GM23338 (cell line): ENCODE data around the gene ARRB1. TPM values are rescaled to one million over a fixed set of nuclear protein-coding genes. Genes with fewer than 3 reads are reported as not detected.

ENCODE experiments used
- ATAC-seq: fragments of 200-7000 bp; cut with Tn5 transposase; 3 replicates; pipeline ENCODE4 v1.9.1; 2020
- DNase-seq: peaks from one replicate; pipeline ENCODE4 v3.0.0-alpha.2; 2015; ENCODE audit warnings: low spot score
- H2AFZ ChIP-seq: fragments of 200-600 bp; sonication (generic); 2 replicates; pipeline ENCODE4 v1.8.0; 2016; ENCODE audit warnings: antibody characterized with exemption, mild to moderate bottlenecking, moderate library complexity
- H3F3A ChIP-seq: fragments of 200-600 bp; sonication (generic); replicated peaks from 2 replicates; pipeline ENCODE4 v1.8.0; 2017; ENCODE audit warnings: antibody characterized with exemption, mixed run types, low read depth
- H3K27ac ChIP-seq: fragments of 200-600 bp; sonication (generic); 2 replicates; pipeline ENCODE4 v1.6.1; 2016; ENCODE audit warnings: low read depth
- H3K27me3 ChIP-seq: fragments of 200-600 bp; sonication (generic); 2 replicates; pipeline ENCODE4 v1.8.0; 2016; ENCODE audit warnings: mild to moderate bottlenecking, mixed run types, moderate library complexity; ENCODE audit not compliant: insufficient read depth
- H3K36me3 ChIP-seq: fragments of 200-600 bp; sonication (generic); 2 replicates; pipeline ENCODE4 v1.8.0; 2016; ENCODE audit warnings: mild to moderate bottlenecking; ENCODE audit not compliant: insufficient read depth
- H3K4me1 ChIP-seq: fragments of 200-600 bp; sonication (generic); 2 replicates; pipeline ENCODE4 v1.8.0; 2016; ENCODE audit warnings: mild to moderate bottlenecking, moderate library complexity; ENCODE audit not compliant: insufficient read depth
- H3K4me2 ChIP-seq: fragments of 200-600 bp; sonication (generic); 2 replicates; pipeline ENCODE4 v1.7.1; 2017; ENCODE audit warnings: mixed run types
- H3K4me3 ChIP-seq: fragments of 200-600 bp; sonication (generic); 2 replicates; pipeline ENCODE4 v1.6.1; 2016; ENCODE audit warnings: mixed run types
- H3K79me2 ChIP-seq: fragments of 200-600 bp; sonication (generic); replicated peaks from 2 replicates; pipeline ENCODE4 v1.8.0; 2017; ENCODE audit warnings: mild to moderate bottlenecking; ENCODE audit not compliant: insufficient read depth
- H3K9me2 ChIP-seq: fragments of 200-600 bp; sonication (generic); 2 replicates; pipeline ENCODE4 v1.8.0; 2017; ENCODE audit not compliant: insufficient read depth
- H4K20me1 ChIP-seq: fragments of 200-600 bp; sonication (generic); replicated peaks from 2 replicates; pipeline ENCODE4 v1.8.0; 2017; ENCODE audit warnings: mild to moderate bottlenecking; ENCODE audit not compliant: insufficient read depth
- H3K27ac Mint-ChIP-seq: 2 replicates; pipeline ENCODE4 v1.8.0; 2020; ENCODE audit warnings: inconsistent platforms, mild to moderate bottlenecking, moderate library complexity, mixed read lengths
- H3K27me3 Mint-ChIP-seq: 3 replicates; pipeline ENCODE4 v1.8.0; 2022; ENCODE audit warnings: low read depth, mild to moderate bottlenecking, moderate library complexity, mixed read lengths, inconsistent platforms; ENCODE audit not compliant: insufficient read depth, poor library complexity
- H3K36me3 Mint-ChIP-seq: 3 replicates; pipeline ENCODE4 v1.8.0; 2021; ENCODE audit warnings: low read depth, mild to moderate bottlenecking, inconsistent platforms, moderate library complexity, mixed read lengths
- H3K4me1 Mint-ChIP-seq: 3 replicates; pipeline ENCODE4 v1.8.0; 2020; ENCODE audit warnings: mild to moderate bottlenecking, inconsistent platforms, mixed read lengths
- H3K4me3 Mint-ChIP-seq: 3 replicates; pipeline ENCODE4 v1.8.0; 2021; ENCODE audit warnings: moderate library complexity, mild to moderate bottlenecking, inconsistent platforms, mixed read lengths
- H3K9me3 Mint-ChIP-seq: 3 replicates; pipeline ENCODE4 v1.8.0; 2020; ENCODE audit warnings: moderate library complexity, mild to moderate bottlenecking, inconsistent platforms, mixed read lengths
- CREB1 ChIP-seq: fragments of 250-450 bp; sonication (Bioruptor Pico); IDR thresholded peaks from 2 replicates; pipeline ENCODE4 v1.5.0; 2020; ENCODE audit warnings: low read depth, mild to moderate bottlenecking, moderate library complexity
- EZH2 ChIP-seq: fragments of 200-600 bp; sonication (generic); IDR thresholded peaks from one replicate; pipeline ENCODE4 v1.8.0; 2017; ENCODE audit warnings: antibody characterized with exemption, mild to moderate bottlenecking, low read depth; ENCODE audit not compliant: unreplicated experiment
- JUNB ChIP-seq: IDR thresholded peaks from one replicate; pipeline ENCODE4 v1.6.1; 2016; ENCODE audit warnings: antibody characterized with exemption; ENCODE audit not compliant: unreplicated experiment
- POLR2AphosphoS5 ChIP-seq: IDR thresholded peaks from 2 replicates; pipeline ENCODE4 v1.6.1; 2016; ENCODE audit warnings: antibody characterized with exemption, low read depth
- REST ChIP-seq: IDR thresholded peaks from one replicate; pipeline ENCODE4 v1.6.1; 2018; ENCODE audit warnings: antibody characterized with exemption; ENCODE audit not compliant: unreplicated experiment
- ZNF114 ChIP-seq: fragments of 250-450 bp; sonication (Bioruptor Pico); IDR thresholded peaks from 2 replicates; pipeline ENCODE4 v1.5.0; 2020; ENCODE audit warnings: mild to moderate bottlenecking, moderate library complexity
- ZNF462 ChIP-seq: fragments of 250-450 bp; sonication (Bioruptor Pico); IDR thresholded peaks from 2 replicates; pipeline ENCODE4 v1.5.0; 2020; ENCODE audit warnings: mild to moderate bottlenecking, moderate library complexity
- polyA plus RNA-seq: library from polyadenylated mRNA; unstranded; fragments of >200 nt; fragmentation: Nextera tagmentation; extraction: Ambion mirVana; gene quantifications from 2 replicates; pipeline ENCODE4 v1.2.1, GENCODE V29; 2016
- total RNA-seq: library from RNA; depleted of rRNA; stranded (reverse); fragments of >200 nt; shearing (Covaris generic); gene quantifications from 2 replicates; pipeline ENCODE4 v1.2.3, GENCODE V29; 2014
- TF ChIP-seq, protein P1 (sequence below): IDR thresholded peaks from 2 replicates; pipeline ENCODE4 v1.6.1; 2016; ENCODE audit warnings: antibody characterized with exemption
- TF ChIP-seq, protein P2 (sequence below), 2 experiments: fragments of 200-600 bp in 1 of 2; sonication (generic) in 1 of 2; conservative IDR thresholded peaks; 2 replicates each; pipeline versions ENCODE4 v1.5.1 to v1.6.1; 2016 to 2017; ENCODE audit warnings: antibody characterized with exemption in 2 of 2, low read depth in 2 of 2, mild to moderate bottlenecking in 2 of 2, moderate library complexity in 1 of 2

ARRB1 gene
- total and polyA plus RNA-seq, 2 experiments from 2014 or later: 6.3 to 11.1 TPM

GRCh38 chr11:75214843-75215242 lies 136.6 kb downstream of the ARRB1 start:
- no peaks in the 10 kb centered on the region for H3F3A ChIP-seq
- H3K4me3 Mint-ChIP-seq: no peak overlapping the region
- H3K4me1 ChIP-seq: no peaks in the 10 kb centered on the region
- H3K9me2 ChIP-seq: no peaks in the 10 kb centered on the region
- no peaks in the 10 kb centered on the region for H3K36me3 Mint-ChIP-seq
- H3K4me1 Mint-ChIP-seq: peaks cover 5% of the 10 kb centered on the region; the same call in 1 of the 3 replicates
- no peak overlapping the region for H3K4me2 ChIP-seq
- no peaks in the 10 kb centered on the region for H3K9me3 Mint-ChIP-seq
- H4K20me1 ChIP-seq: peaks cover 3% of the 10 kb centered on the region; the same call in 1 of the 2 replicates
- no peaks in the 10 kb centered on the region for H3K27me3 ChIP-seq
- no peak overlapping the region for H3K27ac Mint-ChIP-seq
- H3K79me2 ChIP-seq: no peaks in the 10 kb centered on the region
- peaks cover 7% of the 10 kb centered on the region for H3K27me3 Mint-ChIP-seq
- no peaks in the 10 kb centered on the region for H3K36me3 ChIP-seq
- TF ChIP-seq POLR2AphosphoS5 (no peak), JUNB (no peak), ZNF114 (no peak)
- TF ChIP-seq, protein P1, sequence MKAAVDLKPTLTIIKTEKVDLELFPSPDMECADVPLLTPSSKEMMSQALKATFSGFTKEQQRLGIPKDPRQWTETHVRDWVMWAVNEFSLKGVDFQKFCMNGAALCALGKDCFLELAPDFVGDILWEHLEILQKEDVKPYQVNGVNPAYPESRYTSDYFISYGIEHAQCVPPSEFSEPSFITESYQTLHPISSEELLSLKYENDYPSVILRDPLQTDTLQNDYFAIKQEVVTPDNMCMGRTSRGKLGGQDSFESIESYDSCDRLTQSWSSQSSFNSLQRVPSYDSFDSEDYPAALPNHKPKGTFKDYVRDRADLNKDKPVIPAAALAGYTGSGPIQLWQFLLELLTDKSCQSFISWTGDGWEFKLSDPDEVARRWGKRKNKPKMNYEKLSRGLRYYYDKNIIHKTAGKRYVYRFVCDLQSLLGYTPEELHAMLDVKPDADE: no peak
- DNase-seq (no peak), ATAC-seq (no peak)
- no peak overlapping the region for H3K27ac ChIP-seq
- H2AFZ ChIP-seq: no peak overlapping the region
- no peak overlapping the region for H3K4me3 ChIP-seq

GRCh38 chr11:75214411-75214821 lies 137.0 kb downstream of the ARRB1 start:
- Histone ChIP-seq H3K9me2 (no peaks in the 10 kb centered on the region), H3K27me3 (no peaks in the 10 kb centered on the region), H3K4me1 (no peaks in the 10 kb centered on the region), H3K27ac (no peak overlapping the region), H3K4me3 (no peak overlapping the region), H3K79me2 (no peaks in the 10 kb centered on the region), H3K4me2 (no peak overlapping the region), H3F3A (no peaks in the 10 kb centered on the region), H2AFZ (no peak overlapping the region), H3K36me3 (no peaks in the 10 kb centered on the region), H4K20me1 (peaks cover 3% of the 10 kb centered on the region; the same call in 1 of the 2 replicates)
- no peak for TF ChIP-seq ZNF114
- TF ChIP-seq REST: peak; percentile 97
- TF ChIP-seq CREB1 (CRISPR knock-in tag): 0 out of 2 replicates have a peak, but pooled peaks have one; percentile 34
- TF ChIP-seq EZH2: no peak
- TF ChIP-seq ZNF462 (CRISPR knock-in tag): no peak
- no peak for TF ChIP-seq JUNB
- TF ChIP-seq, protein P2, sequence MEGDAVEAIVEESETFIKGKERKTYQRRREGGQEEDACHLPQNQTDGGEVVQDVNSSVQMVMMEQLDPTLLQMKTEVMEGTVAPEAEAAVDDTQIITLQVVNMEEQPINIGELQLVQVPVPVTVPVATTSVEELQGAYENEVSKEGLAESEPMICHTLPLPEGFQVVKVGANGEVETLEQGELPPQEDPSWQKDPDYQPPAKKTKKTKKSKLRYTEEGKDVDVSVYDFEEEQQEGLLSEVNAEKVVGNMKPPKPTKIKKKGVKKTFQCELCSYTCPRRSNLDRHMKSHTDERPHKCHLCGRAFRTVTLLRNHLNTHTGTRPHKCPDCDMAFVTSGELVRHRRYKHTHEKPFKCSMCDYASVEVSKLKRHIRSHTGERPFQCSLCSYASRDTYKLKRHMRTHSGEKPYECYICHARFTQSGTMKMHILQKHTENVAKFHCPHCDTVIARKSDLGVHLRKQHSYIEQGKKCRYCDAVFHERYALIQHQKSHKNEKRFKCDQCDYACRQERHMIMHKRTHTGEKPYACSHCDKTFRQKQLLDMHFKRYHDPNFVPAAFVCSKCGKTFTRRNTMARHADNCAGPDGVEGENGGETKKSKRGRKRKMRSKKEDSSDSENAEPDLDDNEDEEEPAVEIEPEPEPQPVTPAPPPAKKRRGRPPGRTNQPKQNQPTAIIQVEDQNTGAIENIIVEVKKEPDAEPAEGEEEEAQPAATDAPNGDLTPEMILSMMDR (conservative IDR thresholded peaks at IDR 0.05; ENCODE audit: low read depth in 2 of 2): peak; percentile 59 to 64
- Mint-ChIP-seq H3K27me3 (peaks cover 7% of the 10 kb centered on the region), H3K36me3 (no peaks in the 10 kb centered on the region), H3K4me1 (peaks cover 5% of the 10 kb centered on the region; the same call in 1 of the 3 replicates), H3K27ac (no peak overlapping the region), H3K4me3 (no peak overlapping the region), H3K9me3 (no peaks in the 10 kb centered on the region)
- ATAC-seq: peak; percentile 100
- peak; percentile 99 for DNase-seq
